ENCODE results near the gene PARS2. TPM values are rescaled to one million over a fixed set of nuclear protein-coding genes. Genes with fewer than 3 reads are reported as not detected.

The PARS2 gene
- total and polyA plus RNA-seq, 5 donors = 2.0 to 3.7 (median 2.9) TPM

- no peak for DNase-seq
- H3K27ac ChIP-seq (ENCODE audit: low read length) = no peak overlapping the region
- H3K4me3 ChIP-seq (ENCODE audit: low read length) = no peak overlapping the region
- H3K4me1 ChIP-seq (ENCODE audit: control insufficient read depth, insufficient read depth, low read length) = no peaks in the 10 kb centered on the region
- WGBS = 66% methylated on average over 12 of the region's 12 CpGs
- no peaks in the 10 kb centered on the region for H3K9me3 ChIP-seq (ENCODE audit: control insufficient read depth, low read length)
- no peak for ATAC-seq
- H3K27me3 ChIP-seq (ENCODE audit: control insufficient read depth, insufficient read depth) = no peaks in the 10 kb centered on the region
- intact Hi-C loops (cut with DNase I) = loop anchor here in 3 of 4 donors (10.0 kb wide), 3 partner anchors 314 to 934 kb away; no protein-coding TSS in a partner anchor
Observed at GRCh38 chr1:54808443-54809207, 44.3 kb upstream of the PARS2 start.

DNA sequence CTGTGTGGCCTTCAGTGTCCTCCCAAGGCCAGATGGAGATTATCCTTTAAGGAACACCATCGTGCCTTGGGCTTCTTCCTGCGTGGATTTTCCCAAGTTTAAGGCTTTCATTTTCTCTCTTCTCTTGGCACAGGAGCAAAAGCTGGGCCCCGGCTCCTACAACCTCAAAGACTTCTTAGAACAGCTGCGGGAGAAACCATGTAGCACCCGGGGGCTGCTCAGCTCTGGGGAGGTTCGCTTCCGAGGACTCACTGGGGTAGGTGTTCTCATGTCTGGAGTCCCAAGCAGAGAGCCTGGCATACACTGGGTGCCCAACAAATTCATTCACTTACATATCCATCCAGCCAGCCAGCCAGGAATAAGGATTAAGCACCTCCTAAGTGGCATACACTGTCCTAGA, 43.4 kb upstream of the PARS2 start:
- DNase-seq (no peak), ATAC-seq (no peak)
- H3K27ac ChIP-seq (ENCODE audit: low read length) = no peak overlapping the region
- H3K9me3 ChIP-seq (ENCODE audit: control insufficient read depth, low read length) = no peaks in the 10 kb centered on the region
- H3K4me1 ChIP-seq (ENCODE audit: control insufficient read depth, insufficient read depth, low read length) = no peaks in the 10 kb centered on the region
- no peaks in the 10 kb centered on the region for H3K27me3 ChIP-seq (ENCODE audit: control insufficient read depth, insufficient read depth)
- intact Hi-C loops (cut with DNase I) = loop anchor here in 3 of 4 donors (10.0 kb wide), 3 partner anchors 313 to 933 kb away; no protein-coding TSS in a partner anchor
- 87% methylated on average over 7 of the region's 7 CpGs for WGBS
- no peak overlapping the region for H3K4me3 ChIP-seq (ENCODE audit: low read length)

DNA sequence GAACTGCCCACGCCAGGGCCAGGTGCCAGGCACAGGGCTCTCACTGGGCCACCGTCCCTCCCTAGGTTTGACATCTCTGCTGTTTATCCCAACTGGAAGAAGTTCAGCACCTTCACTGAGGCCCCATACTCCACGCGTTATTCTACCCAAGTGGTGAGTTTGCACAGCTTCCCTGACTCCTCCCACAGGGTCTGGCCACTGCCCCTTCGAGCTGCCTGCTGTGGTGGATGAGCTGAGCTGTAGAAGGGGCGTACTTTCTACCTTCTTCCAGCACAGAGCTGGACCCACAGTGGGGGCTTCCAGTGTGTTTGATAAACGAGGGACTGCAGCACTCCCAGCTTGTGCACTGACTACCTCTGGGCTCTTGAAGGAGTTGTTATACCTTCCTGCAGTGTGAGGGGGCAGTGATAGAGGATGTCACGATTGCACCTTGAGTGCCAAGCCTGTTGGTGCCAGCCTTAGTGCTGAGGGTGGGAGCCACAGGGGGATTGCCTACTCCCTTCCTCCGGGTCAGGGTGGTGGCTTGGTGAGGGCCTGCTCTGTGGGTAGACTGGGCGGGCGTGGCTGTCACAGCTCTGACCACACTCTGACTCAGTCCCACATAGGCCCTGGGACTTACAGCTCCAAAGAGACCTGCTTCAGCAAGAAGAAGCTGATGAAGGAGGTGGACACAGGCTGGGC, 42.7 kb upstream of the PARS2 start:
- no peak overlapping the region for H3K27ac ChIP-seq (ENCODE audit: low read length)
- WGBS = 74% methylated on average over 11 of the region's 11 CpGs
- no peaks in the 10 kb centered on the region for H3K4me1 ChIP-seq (ENCODE audit: control insufficient read depth, insufficient read depth, low read length)
- intact Hi-C loops (cut with DNase I) = loop anchor here in 3 of 4 donors (10.0 kb wide), 3 partner anchors 312 to 932 kb away; no protein-coding TSS in a partner anchor
- DNase-seq = no peak
- no peak for ATAC-seq
- H3K4me3 ChIP-seq (ENCODE audit: low read length) = no peak overlapping the region
- no peaks in the 10 kb centered on the region for H3K9me3 ChIP-seq (ENCODE audit: control insufficient read depth, low read length)
- no peaks in the 10 kb centered on the region for H3K27me3 ChIP-seq (ENCODE audit: control insufficient read depth, insufficient read depth)

GRCh38 chr1:54805981-54806381, 41.7 kb upstream of the PARS2 start:
- no peak overlapping the region for H3K27ac ChIP-seq (ENCODE audit: low read length)
- WGBS = 75% methylated on average over 35 of the region's 35 CpGs
- intact Hi-C loops (cut with DNase I) = loop anchor here in 3 of 4 donors (10.0 kb wide), 3 partner anchors 311 to 931 kb away; no protein-coding TSS in a partner anchor
- no peak for DNase-seq
- no peaks in the 10 kb centered on the region for H3K9me3 ChIP-seq (ENCODE audit: control insufficient read depth, low read length)
- H3K4me3 ChIP-seq (ENCODE audit: low read length) = no peak overlapping the region
- H3K4me1 ChIP-seq (ENCODE audit: control insufficient read depth, insufficient read depth, low read length) = no peaks in the 10 kb centered on the region
- H3K27me3 ChIP-seq (ENCODE audit: control insufficient read depth, insufficient read depth) = no peaks in the 10 kb centered on the region
- ATAC-seq = no peak

DNA sequence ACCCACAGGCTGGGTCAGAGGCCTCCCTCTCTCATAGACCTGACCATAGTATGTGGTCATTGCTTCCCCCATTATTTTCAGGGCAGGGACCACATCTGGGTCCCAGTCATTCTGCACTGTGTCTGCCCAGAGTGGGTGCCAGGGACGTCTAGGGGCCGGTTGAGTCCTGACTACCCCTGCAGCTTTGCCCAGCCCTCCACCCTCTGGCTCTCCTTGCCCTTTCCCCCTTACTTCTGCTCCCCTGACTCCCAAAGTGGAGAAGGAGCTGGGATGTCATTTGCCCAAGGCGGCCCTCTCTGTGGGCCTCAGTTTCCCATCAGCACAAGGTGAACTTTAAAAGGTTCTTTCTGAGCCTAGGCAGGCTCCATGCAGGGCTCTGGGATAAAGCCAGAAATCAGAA, 41.1 kb upstream of the PARS2 start:
- no peaks in the 10 kb centered on the region for H3K27me3 ChIP-seq (ENCODE audit: control insufficient read depth, insufficient read depth)
- ATAC-seq = no peak
- intact Hi-C loops (cut with DNase I) = loop anchor here in 3 of 4 donors (10.0 kb wide), 3 partner anchors 311 to 931 kb away; no protein-coding TSS in a partner anchor

GRCh38 chr1:54804471-54805132, 40.3 kb upstream of the PARS2 start:
- intact Hi-C loops (cut with DNase I) = loop anchor here in 3 of 4 donors (10.0 kb wide), 3 partner anchors 310 to 930 kb away; no protein-coding TSS in a partner anchor
- Histone ChIP-seq H3K4me3 (ENCODE audit: low read length) (no peak overlapping the region), H3K4me1 (ENCODE audit: control insufficient read depth, insufficient read depth, low read length) (no peaks in the 10 kb centered on the region), H3K9me3 (ENCODE audit: control insufficient read depth, low read length) (no peaks in the 10 kb centered on the region), H3K27ac (ENCODE audit: low read length) (no peak overlapping the region), H3K27me3 (ENCODE audit: control insufficient read depth, insufficient read depth) (no peaks in the 10 kb centered on the region)
- no peak for ATAC-seq
- DNase-seq = no peak
- 87% methylated on average over 6 of the region's 6 CpGs for WGBS

More for the DNA sequence above, 41.1 kb upstream of the PARS2 start:
- H3K4me3 ChIP-seq (ENCODE audit: low read length) = no peak overlapping the region
- H3K4me1 ChIP-seq (ENCODE audit: control insufficient read depth, insufficient read depth, low read length) = no peaks in the 10 kb centered on the region
- H3K27ac ChIP-seq (ENCODE audit: low read length) = no peak overlapping the region
- H3K9me3 ChIP-seq (ENCODE audit: control insufficient read depth, low read length) = no peaks in the 10 kb centered on the region
- DNase-seq = no peak
- WGBS = 84% methylated on average over 3 of the region's 3 CpGs

- 47% methylated on average over 4 of the region's 4 CpGs for WGBS
- intact Hi-C loops (cut with DNase I) = loop anchor here in 3 of 4 donors (10.0 kb wide), 3 partner anchors 309 to 929 kb away; no protein-coding TSS in a partner anchor
- ATAC-seq (peak; percentile 67 to 69), DNase-seq (peak; percentile 75 to 85 (median 77))
- no peak overlapping the region for H3K4me3 ChIP-seq (ENCODE audit: low read length)
- no peaks in the 10 kb centered on the region for H3K27me3 ChIP-seq (ENCODE audit: control insufficient read depth, insufficient read depth)
- no peaks in the 10 kb centered on the region for H3K4me1 ChIP-seq (ENCODE audit: control insufficient read depth, insufficient read depth, low read length)
- no peak overlapping the region for H3K27ac ChIP-seq (ENCODE audit: low read length)
- H3K9me3 ChIP-seq (ENCODE audit: control insufficient read depth, low read length) = no peaks in the 10 kb centered on the region
Observed at GRCh38 chr1:54803761-54804470, 39.6 kb upstream of the PARS2 start.

GRCh38 chr1:54800899-54801759, 36.8 kb upstream of the PARS2 start, which contains the start of gene TTC22:
TSS of gene TTC22 (minus strand) at chr1:54801323. CDS start at chr1:54801163, 160 bp downstream.
- Histone ChIP-seq H3K4me1 (ENCODE audit: control insufficient read depth, insufficient read depth, low read length) (no peaks in the 10 kb centered on the region), H3K27me3 (ENCODE audit: control insufficient read depth, insufficient read depth) (no peaks in the 10 kb centered on the region), H3K9me3 (ENCODE audit: control insufficient read depth, low read length) (no peaks in the 10 kb centered on the region), H3K4me3 (ENCODE audit: low read length) (peak within 1 kb of the TSS; percentile 26), H3K27ac (ENCODE audit: low read length) (no peak within 1 kb of the TSS)
- intact Hi-C loops (cut with DNase I) = loop anchor here in 3 of 4 donors (10.0 kb wide), 3 partner anchors 306 to 926 kb away; no protein-coding TSS in a partner anchor
- ATAC-seq (peak; percentile 41 to 55), DNase-seq (peak in 1 of 3 donors; percentile 77)
- WGBS = 7% methylated on average over 58 of the region's 58 CpGs

DNA sequence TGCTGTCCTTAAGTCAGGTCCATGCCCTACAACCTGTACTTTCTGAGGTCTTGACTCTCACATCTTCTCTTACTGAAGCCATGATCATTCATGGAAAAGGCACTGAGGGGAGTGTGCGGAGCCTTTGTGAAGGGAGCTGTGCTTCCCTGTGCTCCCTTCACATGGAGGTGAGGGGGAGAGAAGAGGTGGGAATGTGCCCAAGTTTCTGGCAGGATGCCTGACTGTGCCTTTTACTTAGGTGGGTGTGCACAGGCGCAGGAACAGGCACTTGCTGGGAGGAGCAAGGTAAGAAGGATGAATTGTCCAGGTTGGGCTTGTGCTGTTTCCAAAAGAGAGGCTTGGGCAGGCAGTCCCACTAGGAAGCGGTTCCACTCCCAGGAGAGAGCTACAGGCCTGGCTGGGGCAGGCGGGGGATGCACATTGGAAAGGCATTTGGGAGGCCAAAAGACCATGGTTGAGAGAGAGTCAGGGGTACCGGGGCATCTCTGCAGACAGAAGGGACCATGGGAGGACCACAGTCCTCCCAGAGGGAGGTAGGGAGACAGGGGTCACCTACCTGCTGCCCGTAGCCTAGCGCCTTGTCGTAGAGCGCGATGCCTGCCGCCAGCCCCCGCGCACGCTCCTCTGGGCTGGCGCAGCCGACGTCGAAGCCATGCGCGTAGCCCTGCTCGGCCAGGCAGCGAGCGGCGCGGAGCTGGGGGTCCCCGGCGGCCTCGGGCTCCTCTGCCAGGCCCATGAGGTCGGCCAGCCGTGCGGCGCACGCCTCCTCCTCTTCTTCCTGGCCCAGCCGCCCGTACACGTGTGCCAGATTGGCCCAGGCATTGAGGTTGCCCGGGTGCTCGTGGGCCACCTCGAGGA, 35.9 kb upstream of the PARS2 start:
- no peaks in the 10 kb centered on the region for H3K27me3 ChIP-seq (ENCODE audit: control insufficient read depth, insufficient read depth)
- H3K27ac ChIP-seq (ENCODE audit: low read length) = no peak overlapping the region
- intact Hi-C loops (cut with DNase I) = loop anchor here in 3 of 4 donors (10.0 kb wide), 3 partner anchors 305 to 925 kb away; no protein-coding TSS in a partner anchor
- WGBS = 29% methylated on average over 39 of the region's 39 CpGs
- no peaks in the 10 kb centered on the region for H3K9me3 ChIP-seq (ENCODE audit: control insufficient read depth, low read length)
- no peaks in the 10 kb centered on the region for H3K4me1 ChIP-seq (ENCODE audit: control insufficient read depth, insufficient read depth, low read length)
- DNase-seq = no peak
- H3K4me3 ChIP-seq (ENCODE audit: low read length) = peak overlapping the region; percentile 26
- ATAC-seq = no peak
